Hair follicular keratinocyte (primary cell): ENCODE measurements around the gene CFAP90. TPM values are rescaled to one million over a fixed set of nuclear protein-coding genes. Genes with fewer than 3 reads are reported as not detected.

Experiments used
- total RNA-seq: library from RNA; depleted of rRNA; stranded (reverse); fragments of >200 nt; gene quantifications from 2 replicates; pipeline ENCODE4 v1.2.3, GENCODE V29; 2015

CFAP90 gene, protein sequence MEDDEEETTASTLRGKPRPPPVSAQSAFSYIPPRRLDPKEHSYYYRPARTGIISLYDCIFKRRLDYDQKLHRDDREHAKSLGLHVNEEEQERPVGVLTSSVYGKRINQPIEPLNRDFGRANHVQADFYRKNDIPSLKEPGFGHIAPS
- total RNA-seq: not detected in 2 replicates

DNA sequence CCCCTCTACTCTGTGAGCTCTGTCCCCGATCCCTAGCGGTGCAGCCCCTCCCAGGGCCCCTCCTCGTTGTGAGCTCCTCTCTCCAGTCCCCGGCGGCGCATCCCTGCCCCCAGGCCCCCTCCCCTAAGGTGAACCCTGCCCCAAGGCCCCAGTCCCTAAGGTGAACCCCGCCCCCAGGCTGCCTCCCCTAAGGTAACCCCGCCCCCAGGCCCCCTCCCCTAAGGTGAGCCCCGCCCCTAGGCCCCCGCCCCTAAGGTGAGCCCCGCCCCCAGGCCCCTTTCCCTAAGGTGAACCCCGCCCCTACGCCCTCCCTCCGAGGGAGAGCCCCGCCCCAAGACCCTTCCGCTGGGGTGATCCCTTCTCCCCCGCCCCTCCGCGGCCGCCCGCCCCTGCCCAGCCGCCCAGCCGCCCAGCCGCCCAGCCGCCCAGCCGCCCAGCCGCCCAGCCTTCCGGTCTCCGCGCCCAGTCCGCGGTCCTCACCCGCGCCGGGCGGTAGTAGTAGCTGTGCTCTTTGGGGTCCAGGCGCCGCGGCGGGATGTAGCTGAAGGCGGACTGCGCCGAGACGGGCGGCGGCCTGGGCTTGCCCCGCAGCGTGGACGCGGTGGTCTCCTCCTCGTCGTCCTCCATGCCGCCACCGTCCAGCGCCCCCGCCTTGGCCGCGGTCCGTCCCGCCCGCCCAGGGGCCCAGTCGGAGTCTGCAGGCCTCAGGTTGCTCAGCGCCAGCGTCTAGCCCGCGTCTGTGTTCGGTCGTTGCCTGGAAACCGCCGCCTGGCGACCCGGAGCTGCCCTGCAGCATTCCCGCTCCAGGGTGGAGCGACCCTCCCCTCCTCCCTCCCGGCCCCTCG, at the start of gene CFAP90:
CFAP90 (minus strand) TSS at position 739 of the 845 bp plus-strand sequence; CDS start at position 627, 112 bp downstream.

DNA sequence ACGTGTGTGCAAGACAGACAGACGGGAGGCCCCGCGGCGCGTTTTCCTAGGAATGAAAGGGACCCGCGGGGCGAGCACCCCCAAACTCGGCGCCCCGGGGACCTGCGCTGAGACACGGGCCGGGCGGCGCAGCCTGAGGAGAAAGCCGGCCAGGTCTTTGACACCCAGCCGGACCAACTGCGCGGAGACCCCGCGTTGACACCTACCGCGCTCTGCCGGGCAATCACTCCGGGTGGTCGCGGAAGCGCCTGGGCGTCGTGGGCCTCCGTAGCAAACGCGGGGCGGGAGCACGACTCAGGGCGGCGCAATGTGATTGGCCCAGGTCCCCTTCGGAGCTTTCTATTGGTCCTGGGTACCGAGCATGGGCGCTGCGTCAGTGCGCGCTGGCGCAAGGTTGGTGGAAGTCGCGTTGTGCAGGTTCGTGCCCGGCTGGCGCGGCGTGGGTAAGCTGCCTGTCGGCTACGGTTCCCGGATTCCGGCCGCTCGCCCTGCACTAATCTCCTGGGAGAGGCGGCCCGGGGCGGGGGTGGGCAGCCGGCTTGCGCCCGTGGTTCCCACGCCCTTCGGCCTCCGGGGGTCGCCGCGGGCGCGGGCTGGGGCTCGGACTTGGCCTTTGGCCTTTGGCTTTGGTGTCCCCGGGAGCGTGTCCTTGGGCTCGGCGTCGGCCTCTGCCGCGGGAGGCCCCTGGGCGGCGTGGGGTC, 18.0 kb upstream of the CFAP90 start, which contains the start of the genes FASTKD3 and MTRR:
FASTKD3 (minus strand) TSS at position 259 of the 701 bp plus-strand sequence. CDS start 948 bp downstream, outside the sequence.
MTRR (plus strand) TSS at position 376 of the 701 bp plus-strand sequence. CDS start 1,647 bp downstream, outside the sequence.

Other genes with a start within 250 kb of the CFAP90 start
- gene FASTKD3, start 17.9 kb upstream of the CFAP90 start, total RNA-seq: 2.8 and 14.5 TPM in 2 replicates
- gene MTRR, start 18.0 kb upstream of the CFAP90 start, total RNA-seq: 27.3 and 29.4 TPM in 2 replicates